Fibroblast of lung (primary cell): ENCODE measurements around the gene XRCC4. TPM values are rescaled to one million over a fixed set of nuclear protein-coding genes. Genes with fewer than 3 reads are reported as not detected.
A peak's percentile ranks its signal among the peaks of the same experiment; 100 is the strongest.

ENCODE experiments used
- DNase-seq, 2 donors: peaks; one replicate each; pipeline versions ENCODE4 v3.0.0 to v3.0.0-alpha.2; 2010; ENCODE audit warnings: low read depth in 2 of 2
- H2AFZ ChIP-seq: 2 replicates; pipeline ENCODE4 v1.5.1; 2012; ENCODE audit warnings: low read length, control low read depth, inconsistent platforms
- H3K27ac ChIP-seq: 2 replicates; pipeline ENCODE4 v1.5.1; 2011; ENCODE audit warnings: low read length, control low read depth; ENCODE audit not compliant: insufficient read depth
- H3K27me3 ChIP-seq: 2 replicates; pipeline ENCODE4 v1.5.1; 2011; ENCODE audit warnings: mild to moderate bottlenecking, low read length; ENCODE audit not compliant: control insufficient read depth, insufficient read depth
- H3K36me3 ChIP-seq: 2 replicates; pipeline ENCODE4 v1.5.1; 2011; ENCODE audit warnings: low read length; ENCODE audit not compliant: control insufficient read depth, insufficient read depth
- H3K4me1 ChIP-seq: 2 replicates; pipeline ENCODE4 v1.5.1; 2011; ENCODE audit warnings: low read length; ENCODE audit not compliant: control insufficient read depth, insufficient read depth; ENCODE audit errors: extremely low read depth
- H3K4me2 ChIP-seq: 2 replicates; pipeline ENCODE4 v1.5.1; 2011; ENCODE audit warnings: low read length, control low read depth; ENCODE audit not compliant: insufficient read depth; ENCODE audit errors: extremely low read depth
- H3K4me3 ChIP-seq, 4 experiments: fragments of 200-600 bp in 1 of 4; sonication (generic) in 1 of 4; replicated peaks in 1 of 4; 2 replicates each; pipeline ENCODE4 v1.5.1; 2011 to 2016; ENCODE audit warnings: low read length in 4 of 4, low read depth in 3 of 4, mild to moderate bottlenecking in 3 of 4, control low read depth in 2 of 4, inconsistent platforms in 1 of 4, mixed read lengths in 1 of 4; ENCODE audit not compliant: insufficient read depth in 1 of 4; ENCODE audit errors: control extremely low read depth in 1 of 4
- H3K79me2 ChIP-seq: 2 replicates; pipeline ENCODE4 v1.5.1; 2012; ENCODE audit warnings: mild to moderate bottlenecking, low read length, inconsistent platforms; ENCODE audit not compliant: control insufficient read depth, insufficient read depth
- H3K9ac ChIP-seq: 2 replicates; pipeline ENCODE4 v1.5.1; 2011; ENCODE audit warnings: mild to moderate bottlenecking, low read length, control low read depth; ENCODE audit not compliant: insufficient read depth
- H3K9me3 ChIP-seq: 2 replicates; pipeline ENCODE4 v1.5.1; 2012; ENCODE audit warnings: low read depth, low read length; ENCODE audit not compliant: control insufficient read depth, insufficient read depth
- H4K20me1 ChIP-seq: 2 replicates; pipeline ENCODE4 v1.5.1; 2011; ENCODE audit warnings: low read length; ENCODE audit not compliant: control insufficient read depth, insufficient read depth; ENCODE audit errors: extremely low read depth
- EZH2 ChIP-seq: IDR thresholded peaks from 2 replicates; pipeline ENCODE4 v1.5.1; 2012; ENCODE audit warnings: low read length, control low read depth, mild to moderate bottlenecking; ENCODE audit errors: missing control alignments
- polyA plus RNA-seq, 2 donors: library from polyadenylated mRNA; depleted of rRNA in 1 of 2; stranded (reverse) in 1 of 2; unstranded in 1 of 2; fragments of >200 nt; gene quantifications; 2 replicates each; pipeline ENCODE4 v1.2.1, GENCODE V29; 2011 to 2012; ENCODE audit warnings: missing spikeins in 1 of 2
- total RNA-seq: library from RNA; depleted of rRNA; stranded (reverse); fragments of >200 nt; gene quantifications from 2 replicates; pipeline ENCODE4 v1.2.1, GENCODE V29; 2014
- TF ChIP-seq, protein P1 (sequence below), 2 donors: IDR thresholded peaks in 1 of 2; conservative IDR thresholded peaks in 1 of 2; 1 replicate in 1 of 2; 2 replicates in 1 of 2; pipeline ENCODE4 v1.5.1; 2011 to 2012; ENCODE audit warnings: low read length in 2 of 2, control low read depth in 1 of 2, inconsistent platforms in 1 of 2, low read depth in 1 of 2, mild to moderate bottlenecking in 1 of 2

Gene XRCC4
- total and polyA plus RNA-seq, 2 donors (not counting 1 experiment from before 2014, with no cell fraction given), result 7.5 to 7.6 TPM

DNA sequence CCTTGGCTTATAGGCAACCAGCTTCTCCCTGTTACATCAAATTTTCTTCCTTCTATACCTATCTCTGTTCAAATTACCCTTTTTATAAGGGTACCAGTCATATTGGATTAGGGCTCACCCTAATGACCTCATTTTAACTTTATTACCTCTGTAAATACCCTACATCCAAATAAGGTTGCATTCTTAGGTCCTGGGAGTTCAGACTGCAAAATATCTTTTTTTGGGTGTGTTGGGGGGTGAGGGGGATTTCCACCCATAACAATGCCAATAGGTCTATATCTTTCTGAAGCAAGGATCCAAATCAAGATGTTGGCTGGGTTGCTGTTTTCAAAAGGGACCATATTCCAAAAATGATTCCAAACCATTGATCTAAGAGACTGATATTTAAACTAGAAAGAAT is 141.7 kb downstream of the XRCC4 start:
- Histone ChIP-seq H3K9me3 (no peaks in the 10 kb centered on the region), H3K9ac (no peak overlapping the region), H3K4me2 (no peak overlapping the region), H3K27ac (no peak overlapping the region), H3K36me3 (no peaks in the 10 kb centered on the region), H3K79me2 (no peaks in the 10 kb centered on the region), H3K4me3 (no peak overlapping the region), H2AFZ (no peak overlapping the region), H3K27me3 (no peaks in the 10 kb centered on the region), H4K20me1 (no peaks in the 10 kb centered on the region), H3K4me1 (no peaks in the 10 kb centered on the region)
- no peak for TF ChIP-seq EZH2
- TF ChIP-seq, protein P1, sequence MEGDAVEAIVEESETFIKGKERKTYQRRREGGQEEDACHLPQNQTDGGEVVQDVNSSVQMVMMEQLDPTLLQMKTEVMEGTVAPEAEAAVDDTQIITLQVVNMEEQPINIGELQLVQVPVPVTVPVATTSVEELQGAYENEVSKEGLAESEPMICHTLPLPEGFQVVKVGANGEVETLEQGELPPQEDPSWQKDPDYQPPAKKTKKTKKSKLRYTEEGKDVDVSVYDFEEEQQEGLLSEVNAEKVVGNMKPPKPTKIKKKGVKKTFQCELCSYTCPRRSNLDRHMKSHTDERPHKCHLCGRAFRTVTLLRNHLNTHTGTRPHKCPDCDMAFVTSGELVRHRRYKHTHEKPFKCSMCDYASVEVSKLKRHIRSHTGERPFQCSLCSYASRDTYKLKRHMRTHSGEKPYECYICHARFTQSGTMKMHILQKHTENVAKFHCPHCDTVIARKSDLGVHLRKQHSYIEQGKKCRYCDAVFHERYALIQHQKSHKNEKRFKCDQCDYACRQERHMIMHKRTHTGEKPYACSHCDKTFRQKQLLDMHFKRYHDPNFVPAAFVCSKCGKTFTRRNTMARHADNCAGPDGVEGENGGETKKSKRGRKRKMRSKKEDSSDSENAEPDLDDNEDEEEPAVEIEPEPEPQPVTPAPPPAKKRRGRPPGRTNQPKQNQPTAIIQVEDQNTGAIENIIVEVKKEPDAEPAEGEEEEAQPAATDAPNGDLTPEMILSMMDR (conservative IDR thresholded peaks at IDR 0.05 in 1 of 2, IDR thresholded peaks at IDR 0.05 in 1 of 2; ENCODE audit: low read depth in 1 of 2, low read length in 2 of 2), result no peak
- no peak for DNase-seq

DNA sequence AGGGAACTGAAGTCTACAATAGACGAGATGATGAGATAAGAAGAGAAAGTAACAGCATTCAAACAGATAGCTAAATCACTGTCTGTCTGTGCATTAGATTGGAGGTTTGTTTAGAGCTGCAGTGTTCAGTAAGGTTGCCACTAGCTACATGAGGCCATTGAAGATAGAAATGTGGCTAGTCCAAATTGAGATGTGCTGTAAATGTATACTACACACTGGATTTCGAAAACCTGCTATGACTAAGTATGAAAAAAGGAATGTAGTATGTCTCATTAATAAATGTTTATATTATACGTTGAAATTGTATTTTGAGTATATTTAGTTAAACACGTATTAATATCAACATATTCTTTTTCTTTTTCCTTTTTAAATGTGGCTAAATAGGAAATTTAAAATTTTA is 142.1 kb downstream of the XRCC4 start:
- Histone ChIP-seq H4K20me1 (no peaks in the 10 kb centered on the region), H3K9ac (no peak overlapping the region), H3K27ac (no peak overlapping the region), H2AFZ (no peak overlapping the region), H3K79me2 (no peaks in the 10 kb centered on the region), H3K4me1 (no peaks in the 10 kb centered on the region), H3K9me3 (no peaks in the 10 kb centered on the region), H3K27me3 (no peaks in the 10 kb centered on the region), H3K36me3 (no peaks in the 10 kb centered on the region), H3K4me3 (no peak overlapping the region), H3K4me2 (no peak overlapping the region)
- DNase-seq, result peak in 1 of 2 donors; percentile 41
- TF ChIP-seq EZH2, result no peak
- TF ChIP-seq, protein P1 (conservative IDR thresholded peaks at IDR 0.05 in 1 of 2, IDR thresholded peaks at IDR 0.05 in 1 of 2; ENCODE audit: low read depth in 1 of 2, low read length in 2 of 2), result no peak

DNA sequence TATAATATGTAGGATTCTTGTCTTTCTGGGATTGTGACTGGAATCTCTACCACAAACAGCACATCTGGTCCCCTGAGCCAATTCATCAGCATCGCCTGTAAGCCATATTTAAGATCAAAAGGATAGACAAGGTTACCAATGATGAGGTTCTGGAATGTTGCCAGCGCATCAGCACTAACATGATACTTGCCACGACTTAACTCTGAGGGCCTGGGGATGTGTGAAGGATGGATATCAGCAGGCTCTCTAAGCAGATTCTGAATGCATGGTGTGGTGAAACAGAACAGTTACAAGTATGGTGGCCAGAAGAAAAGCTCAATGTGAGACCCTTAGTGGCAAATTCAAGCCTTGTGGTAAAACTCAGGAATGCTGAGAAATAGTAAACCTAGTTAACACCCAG is 143.0 kb downstream of the XRCC4 start:
- H3K9me3 ChIP-seq, result no peaks in the 10 kb centered on the region
- H3K4me2 ChIP-seq, result no peak overlapping the region
- TF ChIP-seq EZH2, result no peak
- TF ChIP-seq, protein P1 (conservative IDR thresholded peaks at IDR 0.05 in 1 of 2, IDR thresholded peaks at IDR 0.05 in 1 of 2; ENCODE audit: low read depth in 1 of 2, low read length in 2 of 2), result no peak
- H3K79me2 ChIP-seq, result no peaks in the 10 kb centered on the region
- H3K36me3 ChIP-seq, result no peaks in the 10 kb centered on the region
- no peak overlapping the region for H3K4me3 ChIP-seq
- DNase-seq, result peak in 1 of 2 donors; percentile 12
- H2AFZ ChIP-seq, result no peak overlapping the region
- H3K27ac ChIP-seq, result no peak overlapping the region
- H3K27me3 ChIP-seq, result no peaks in the 10 kb centered on the region
- H3K9ac ChIP-seq, result no peak overlapping the region
- no peaks in the 10 kb centered on the region for H4K20me1 ChIP-seq
- H3K4me1 ChIP-seq, result no peaks in the 10 kb centered on the region
